NCI-H2196 (cell line): ENCODE measurements around the gene RAP1A.
A peak's percentile ranks its signal among the peaks of the same experiment; 100 is the strongest.

ENCODE experiments used
- DNase-seq: peaks from one replicate; lab custom pipeline; 2025; ENCODE audit not compliant: unreplicated experiment; lab: John Stamatoyannopoulos, UW

RAP1A gene

DNA sequence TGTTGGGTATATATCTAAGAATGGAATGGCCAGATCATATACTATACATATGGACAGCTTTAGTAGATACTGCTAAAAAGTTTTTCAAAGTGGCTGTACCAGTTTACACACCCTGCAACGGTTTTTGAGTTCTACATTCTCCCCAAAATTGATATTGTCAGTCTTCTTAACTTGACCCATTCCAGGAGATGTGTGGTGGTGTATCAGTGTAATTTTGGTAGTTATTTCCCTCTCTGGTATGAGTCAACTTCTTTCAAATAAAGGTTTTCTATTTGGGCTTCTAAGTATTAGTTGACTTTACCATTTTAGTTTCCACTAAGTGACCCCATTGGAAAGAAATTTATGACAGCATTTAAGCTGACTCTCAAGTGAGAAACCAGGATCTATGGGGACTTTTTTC is 90.4 kb downstream of the RAP1A start:
- DNase-seq, result no peak

DNA sequence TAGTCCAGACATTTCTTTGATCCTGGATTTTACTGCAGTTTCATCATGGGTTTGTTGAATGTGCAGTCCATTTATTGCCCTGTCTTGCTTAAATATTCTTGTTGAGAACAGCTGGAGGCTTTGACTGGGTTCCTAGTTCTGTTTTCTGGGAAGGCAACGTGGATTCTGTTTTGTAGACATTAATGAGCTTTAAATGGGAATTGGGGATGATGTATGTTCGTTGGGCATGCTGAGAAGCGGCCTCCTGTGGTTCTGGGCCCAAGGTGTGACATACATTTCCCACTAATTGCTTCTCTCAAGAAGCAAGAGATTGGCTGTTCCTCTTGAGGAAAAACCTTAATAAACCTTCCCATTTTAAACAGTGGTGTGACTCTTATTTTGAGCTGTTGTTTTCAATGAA is 96.7 kb downstream of the RAP1A start:
- DNase-seq, result no peak

DNA sequence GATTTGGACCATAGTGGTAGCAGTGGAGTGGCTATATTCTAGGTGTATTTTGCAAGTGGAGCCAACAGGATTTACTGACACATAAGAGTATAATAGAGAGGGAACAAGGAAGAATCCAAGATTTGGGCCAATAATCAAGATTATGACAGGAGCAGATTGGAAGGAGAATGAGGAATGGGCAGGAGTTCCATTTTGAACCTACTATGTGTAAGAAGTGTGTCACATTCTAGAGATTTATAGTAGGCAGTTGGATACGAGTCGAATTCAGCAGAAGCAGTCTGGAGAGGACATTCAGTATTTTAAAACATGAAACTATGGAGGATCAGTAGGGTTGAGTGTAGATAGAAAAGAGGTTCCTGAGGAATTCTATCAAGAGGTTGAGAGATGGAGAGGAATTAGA is 97.9 kb downstream of the RAP1A start:
- DNase-seq, result no peak

DNA sequence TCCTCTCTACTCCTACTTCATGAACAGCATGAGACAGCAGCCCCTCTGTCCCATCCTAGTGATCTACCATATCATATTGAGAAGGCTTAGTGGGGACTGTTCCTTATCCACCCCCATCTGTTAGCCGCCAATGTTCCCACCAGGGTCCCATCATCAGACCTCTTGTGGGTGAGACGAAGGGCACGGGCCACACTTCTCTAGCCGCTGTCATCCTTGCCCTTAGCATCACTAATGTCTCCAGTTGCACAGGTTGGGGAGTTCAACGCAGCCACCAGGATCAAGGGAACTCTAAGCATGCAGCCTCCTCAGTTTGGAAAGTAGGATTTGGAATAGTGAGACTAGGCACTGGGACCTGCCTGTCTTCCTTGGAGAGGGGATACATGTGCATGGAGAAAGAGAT is 99.5 kb downstream of the RAP1A start:
- DNase-seq, result no peak

DNA sequence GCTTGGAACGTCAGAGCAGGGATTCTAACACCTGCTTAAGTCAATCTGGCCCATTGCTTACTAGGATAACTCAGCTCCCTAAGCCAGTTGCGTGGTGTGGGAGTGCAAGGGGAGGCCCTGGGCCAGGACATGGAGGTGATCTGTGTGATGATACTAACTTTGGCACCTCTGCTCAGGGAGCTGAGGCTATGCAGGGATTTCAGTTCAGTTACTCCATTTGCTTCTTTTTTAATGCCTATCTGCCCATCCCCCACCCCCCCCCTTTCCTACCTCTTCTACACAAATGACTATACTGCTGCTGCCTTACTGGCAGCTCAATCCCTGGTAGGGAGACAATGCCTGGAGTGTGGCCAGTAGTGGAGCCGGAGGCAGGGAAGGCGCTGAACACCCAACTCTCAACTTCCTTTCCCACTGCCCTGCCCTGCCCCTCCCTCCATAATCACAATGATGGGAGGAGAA is 100.1 kb downstream of the RAP1A start:
- DNase-seq, result no peak

DNA sequence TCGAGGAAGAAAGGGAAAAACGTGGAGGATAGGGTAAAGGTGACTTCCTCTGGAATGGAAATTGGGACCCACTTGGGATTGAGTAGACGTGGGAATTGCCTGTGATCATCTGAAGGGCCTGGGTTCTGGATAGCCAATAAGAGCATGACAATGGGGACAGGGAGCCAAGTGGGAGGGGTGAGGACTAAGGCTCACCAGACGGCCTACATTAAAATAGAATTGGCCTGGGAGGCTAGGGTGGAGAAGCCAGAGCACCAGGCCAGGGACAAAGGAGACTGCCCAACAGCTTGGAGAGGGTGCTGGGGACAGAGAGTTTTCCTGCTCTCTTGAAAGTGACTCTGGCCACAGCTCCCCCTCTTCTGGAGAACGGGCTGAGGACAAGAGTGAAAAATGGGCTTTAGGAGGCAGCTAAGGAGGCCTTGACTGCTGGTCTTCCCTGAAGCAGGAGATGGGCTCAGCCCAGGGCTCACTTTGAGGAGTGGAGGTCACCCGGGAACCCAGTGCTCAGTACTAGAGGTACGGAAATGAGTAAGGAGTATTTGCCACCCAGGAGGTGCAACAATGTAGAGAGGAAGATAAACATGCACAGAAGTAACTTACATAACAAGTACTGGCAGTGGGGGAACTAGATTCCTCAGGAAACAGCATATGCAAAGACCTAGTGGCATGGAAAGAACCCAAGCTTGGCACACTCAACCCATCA is 100.8 kb downstream of the RAP1A start:
- no peak for DNase-seq

DNA sequence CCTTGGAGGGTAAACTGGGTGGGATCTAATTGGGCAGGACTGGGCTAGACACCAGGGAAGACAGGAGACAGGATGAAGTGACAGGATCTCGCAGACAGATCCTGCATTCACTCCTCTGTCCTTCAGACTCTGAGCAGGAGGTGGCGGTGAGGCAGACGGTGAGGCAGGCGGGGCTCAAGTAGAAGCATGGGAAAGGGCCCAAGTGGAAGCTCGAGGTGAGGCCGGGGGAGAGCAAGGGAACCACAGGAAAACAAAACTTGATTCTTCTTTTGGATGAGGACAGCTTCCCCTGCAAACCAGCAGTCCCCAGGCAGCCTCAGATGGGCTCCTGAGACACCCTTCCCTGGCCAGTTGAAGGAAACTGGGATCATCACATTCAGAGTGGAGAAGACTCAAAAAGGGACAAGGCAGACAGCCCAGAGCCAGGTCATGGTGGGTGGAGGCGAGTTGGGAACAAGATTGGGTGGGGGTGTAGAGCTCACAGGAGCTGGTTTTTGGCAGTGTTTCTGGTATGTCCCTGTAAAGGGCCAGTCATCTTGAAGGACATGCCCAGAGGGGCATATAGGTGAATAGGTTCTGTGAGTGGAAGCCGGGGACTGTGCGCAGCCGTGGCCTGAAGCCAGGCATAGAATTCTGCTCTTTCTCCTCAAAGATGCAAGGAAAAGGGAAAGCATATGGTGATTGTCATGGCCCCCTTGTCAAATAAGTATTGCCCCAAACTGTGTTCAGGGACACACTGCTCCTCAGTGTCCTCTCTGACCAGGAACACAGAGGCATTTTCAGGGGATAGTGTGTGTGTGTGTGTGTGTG is 101.6 kb downstream of the RAP1A start:
- DNase-seq, result no peak

DNA sequence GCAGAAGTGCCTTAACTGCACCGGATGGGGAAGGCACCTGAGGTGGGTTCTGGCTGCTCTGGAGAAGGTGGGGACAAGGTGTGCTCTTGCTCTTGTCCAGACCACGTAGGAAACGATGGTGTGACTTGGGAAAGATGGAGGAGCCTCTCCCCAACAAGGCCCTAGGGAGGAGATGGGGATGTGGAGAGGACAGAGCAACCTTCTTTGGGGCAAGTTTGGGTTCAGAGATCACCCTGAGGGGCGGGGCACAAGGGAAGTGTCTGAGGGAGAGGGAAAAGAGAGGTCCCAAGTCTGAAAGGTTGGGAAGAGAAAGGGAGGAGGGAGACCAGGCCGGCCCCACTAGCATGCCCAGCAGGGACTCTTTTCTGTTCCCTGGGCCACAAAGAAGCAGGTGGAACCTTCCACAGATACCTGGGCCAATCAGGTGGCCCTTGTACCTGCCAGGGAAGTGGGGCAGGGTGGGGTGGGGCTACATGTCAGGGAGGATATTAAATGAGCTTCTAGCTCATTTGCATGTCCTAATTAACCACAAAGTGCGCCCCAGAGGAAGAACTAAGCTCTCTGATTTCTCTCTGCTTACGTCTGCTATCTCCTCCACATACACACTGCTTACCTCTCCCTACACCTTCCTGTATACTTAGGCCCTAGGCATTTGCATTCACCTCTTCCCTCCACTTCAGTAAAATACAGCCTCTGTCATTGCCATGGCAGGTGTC is 103.7 kb downstream of the RAP1A start:
- DNase-seq, result no peak

DNA sequence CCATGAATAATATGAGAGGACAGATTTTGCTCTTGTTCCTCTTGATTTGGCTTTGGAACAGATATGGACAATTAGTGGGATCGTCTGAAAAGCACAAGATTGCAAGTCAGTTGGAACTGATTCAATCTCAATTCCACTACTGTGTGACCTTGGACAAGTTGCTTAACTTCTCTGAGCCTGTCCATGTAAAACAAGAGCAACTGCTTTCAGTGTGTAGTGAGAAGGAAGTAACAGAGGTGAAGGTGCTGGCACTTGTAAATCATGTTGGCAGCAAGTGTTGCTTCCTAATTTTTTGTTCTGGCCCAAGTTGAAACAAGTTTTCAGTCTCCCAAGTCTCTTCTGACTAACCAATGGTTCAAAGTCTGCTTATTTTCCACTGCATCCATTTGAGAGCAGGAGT is 104.3 kb downstream of the RAP1A start:
- DNase-seq, result no peak

DNA sequence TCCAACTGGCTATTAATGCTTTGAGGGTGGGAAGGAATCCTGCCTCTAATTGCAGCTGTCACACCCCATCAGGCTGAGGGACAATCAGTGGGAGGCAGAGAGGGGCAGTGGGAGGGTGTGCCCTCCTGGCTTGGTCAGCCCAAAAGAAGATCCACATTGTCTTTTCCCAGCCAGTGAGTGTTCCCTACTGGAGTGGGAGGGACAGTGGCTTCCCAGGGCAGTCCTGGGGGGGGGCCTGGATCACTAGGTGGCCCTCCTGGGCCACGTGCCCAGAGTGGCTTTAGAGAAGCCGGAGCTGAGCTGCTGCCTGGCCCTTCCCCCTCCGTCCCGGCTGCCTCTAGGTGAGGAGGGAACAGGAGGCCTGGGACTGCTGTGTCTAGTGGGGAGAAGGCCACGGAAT is 105.6 kb downstream of the RAP1A start:
- peak; percentile 14 for DNase-seq

DNA sequence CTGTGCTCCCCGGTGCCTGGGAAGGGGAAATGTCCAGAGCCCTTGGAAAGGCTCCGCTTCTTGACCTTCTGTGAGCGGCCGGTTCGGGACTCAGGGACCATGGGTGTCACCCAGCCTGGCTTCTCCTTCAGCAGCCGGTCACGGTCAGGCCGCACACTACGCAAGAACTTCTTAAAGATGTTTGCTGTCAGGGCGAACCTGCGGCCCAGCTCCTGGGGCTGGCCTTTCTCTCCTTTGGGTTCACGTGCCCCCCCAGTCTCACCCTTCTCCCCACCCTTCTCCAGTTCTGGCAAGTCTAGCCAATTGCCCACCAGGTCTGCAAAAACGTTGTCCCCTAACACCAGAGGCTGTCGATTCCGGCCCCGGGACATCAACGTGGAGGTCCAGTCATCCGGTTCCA is 107.5 kb downstream of the RAP1A start:
- no peak for DNase-seq

DNA sequence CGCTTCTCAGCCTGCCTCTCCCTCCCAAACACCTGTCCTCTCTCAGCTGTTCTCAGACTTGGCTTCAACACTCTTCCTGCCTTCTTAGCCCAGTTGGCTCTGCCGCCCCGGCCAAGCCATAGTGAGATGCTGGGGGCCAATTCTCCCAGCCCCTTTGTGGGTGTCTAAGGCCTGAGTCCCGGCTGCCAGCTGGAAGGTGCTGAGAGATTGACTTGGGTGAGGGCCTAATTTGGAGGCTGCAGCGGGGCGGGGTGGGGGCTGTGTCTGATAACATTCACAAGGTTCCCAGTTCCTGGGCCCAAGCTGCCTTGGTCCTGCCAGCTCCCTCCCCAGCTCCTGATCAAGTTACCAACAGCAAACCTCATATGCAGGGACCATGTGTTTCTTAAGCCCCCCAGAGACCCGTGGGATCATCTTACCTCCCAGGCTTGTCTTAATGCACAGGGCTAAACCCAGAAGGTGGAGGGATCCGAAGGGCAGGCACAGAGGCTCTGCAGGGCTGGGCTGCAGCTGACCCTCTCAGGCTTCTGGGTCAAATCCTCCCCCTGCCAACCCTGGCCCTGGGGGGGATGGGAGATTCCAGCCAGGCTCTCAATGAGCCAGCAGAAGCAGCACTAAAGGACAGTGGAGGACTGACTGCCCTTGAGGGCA is 109.8 kb downstream of the RAP1A start:
- peak; percentile 22 for DNase-seq

DNA sequence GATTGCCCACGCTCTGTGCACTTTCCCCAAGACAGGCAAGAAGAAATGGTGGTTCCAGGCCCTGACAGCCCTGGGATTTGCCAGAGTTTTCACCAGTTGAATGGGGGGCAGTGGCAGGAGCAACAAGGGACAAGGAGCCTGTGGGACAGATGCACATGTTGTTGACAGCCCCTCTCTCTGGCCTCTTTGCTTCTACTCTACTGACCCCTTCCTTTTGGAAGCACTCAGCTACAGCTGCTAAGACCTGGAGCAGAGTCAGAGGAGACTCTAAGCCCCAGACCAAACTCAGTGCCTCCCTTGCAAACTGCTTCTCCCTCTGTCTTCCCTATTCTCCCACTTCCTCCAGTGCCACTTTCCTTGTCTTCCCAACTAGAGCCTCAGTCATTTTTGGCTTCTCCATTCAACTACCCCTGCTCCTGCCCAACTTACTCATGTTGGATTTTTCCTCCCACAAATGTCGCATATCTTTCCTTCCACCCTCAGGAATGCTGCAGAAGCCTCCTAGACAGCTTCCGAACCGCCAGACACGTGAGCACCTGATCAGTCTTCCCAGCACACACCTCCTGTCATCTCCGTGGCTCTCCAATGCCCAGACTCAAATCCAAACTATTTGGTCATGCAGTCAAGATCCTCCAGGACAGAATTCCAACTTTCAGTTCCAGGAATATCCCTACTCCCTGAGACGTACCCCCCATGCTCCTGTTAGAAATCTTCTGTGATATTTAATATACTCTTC is 110.5 kb downstream of the RAP1A start:
- DNase-seq, result no peak

DNA sequence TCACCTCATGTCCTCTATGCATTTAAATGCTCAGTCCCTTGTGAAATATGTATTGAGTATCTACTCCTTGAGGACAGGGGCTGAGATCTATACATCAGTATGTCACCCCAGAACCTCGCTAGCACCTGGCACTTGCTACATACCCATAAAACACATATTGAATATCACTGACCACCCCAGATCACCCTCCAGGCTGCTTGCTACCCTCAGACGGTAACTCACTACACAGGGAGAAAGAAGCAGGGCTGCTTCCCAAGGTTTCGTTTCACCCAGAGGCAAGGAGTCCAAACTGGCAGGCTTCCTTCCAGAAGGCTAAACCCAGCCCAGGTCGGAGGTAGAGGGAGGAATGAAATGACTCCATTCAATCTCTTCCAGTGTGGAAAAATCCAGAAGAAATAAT is 111.1 kb downstream of the RAP1A start:
- DNase-seq, result no peak

DNA sequence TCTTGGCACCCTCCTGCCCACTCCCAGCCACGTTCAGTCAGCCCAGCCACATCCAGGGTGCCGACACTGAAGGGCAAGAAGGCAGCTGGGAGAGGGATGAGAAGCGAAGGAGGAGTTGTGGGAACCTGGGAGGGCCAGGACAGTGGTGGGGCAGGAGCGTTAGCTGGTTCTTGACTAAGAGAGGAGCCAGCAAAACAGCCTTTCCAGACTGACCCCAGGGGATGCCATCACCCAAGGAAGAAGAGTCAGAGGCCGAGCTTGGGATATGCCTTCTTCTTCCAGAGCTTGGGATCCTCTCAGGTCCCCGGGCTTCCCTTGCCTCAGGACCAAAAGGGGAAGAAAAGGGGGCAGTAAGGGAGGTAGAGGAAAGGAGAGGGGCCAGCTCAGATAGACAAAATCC is 112.4 kb downstream of the RAP1A start:
- no peak for DNase-seq

DNA sequence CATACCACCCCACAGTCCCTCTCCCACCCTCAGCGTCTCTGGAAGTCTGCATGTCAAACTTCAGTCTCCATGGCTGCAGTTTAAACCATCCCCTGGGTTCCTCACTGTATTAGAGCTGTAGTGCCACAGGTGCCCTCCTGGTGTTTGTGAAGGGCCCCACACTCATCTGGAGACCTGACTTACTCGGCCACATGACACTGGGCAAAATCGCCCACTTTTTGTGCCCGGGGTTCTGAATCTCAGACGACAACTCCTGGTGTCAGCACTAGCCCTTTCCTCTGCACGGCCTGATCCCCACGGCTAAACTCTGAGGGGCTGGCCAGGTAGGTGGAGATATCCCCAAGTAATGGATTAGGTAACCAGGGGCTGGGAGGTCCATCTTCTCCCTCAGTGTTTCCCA is 113.1 kb downstream of the RAP1A start:
- DNase-seq, result no peak

DNA sequence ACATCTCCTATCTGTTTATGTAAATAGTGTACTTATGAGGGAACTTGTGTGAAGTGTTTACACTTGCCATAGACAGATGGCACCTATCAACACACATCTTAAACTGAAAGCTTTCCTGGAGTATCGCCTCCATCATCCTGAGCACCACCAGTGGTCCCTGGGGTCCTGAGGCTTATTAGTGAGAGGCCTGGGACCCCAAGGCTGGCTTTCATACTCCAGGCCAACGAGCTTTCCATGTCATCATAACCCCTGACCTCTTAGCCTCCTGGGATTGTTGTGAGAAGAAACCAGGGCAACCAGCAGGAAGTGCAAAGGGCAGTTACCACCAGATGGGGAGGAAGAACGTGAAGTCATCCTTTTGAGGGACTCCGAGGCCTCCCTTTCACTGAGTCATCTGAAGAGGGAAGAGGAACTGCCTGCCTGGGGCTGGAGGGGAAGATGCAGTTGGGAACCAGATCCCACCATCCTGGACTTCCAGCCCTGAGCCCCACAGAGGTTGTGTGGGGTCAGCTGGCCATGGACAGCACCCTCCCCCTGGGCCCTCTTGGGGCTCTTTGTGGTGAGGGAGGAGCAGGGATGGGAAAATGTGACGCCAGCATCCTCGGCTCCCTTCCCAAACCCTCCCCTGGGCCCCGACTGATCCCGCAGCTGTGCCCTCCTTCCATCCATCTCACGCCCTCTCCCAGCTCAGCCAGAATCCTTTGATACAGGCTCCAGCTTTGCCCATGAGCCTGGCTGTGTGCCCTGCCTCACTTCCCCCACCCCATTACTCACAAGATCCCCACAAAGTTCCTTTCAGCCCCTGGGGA is 113.8 kb downstream of the RAP1A start:
- DNase-seq, result no peak

DNA sequence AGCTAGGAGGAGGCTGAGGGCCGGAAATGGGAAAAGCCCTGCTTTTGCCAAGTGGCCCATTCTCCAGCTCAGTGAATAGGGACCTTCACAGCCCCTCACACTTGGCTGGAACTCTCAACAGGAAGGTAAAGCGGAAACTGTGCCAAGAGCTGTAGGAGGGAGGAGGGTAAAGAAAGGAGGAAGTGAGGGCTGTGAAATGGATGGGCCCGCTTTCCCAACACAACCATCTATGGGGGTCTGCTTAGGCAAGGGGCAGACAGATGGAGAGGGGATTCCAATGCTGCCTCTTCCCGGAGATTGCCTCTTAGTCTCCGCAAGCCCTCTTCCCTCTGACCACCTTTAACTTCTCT is 114.4 kb downstream of the RAP1A start:
- DNase-seq, result no peak

DNA sequence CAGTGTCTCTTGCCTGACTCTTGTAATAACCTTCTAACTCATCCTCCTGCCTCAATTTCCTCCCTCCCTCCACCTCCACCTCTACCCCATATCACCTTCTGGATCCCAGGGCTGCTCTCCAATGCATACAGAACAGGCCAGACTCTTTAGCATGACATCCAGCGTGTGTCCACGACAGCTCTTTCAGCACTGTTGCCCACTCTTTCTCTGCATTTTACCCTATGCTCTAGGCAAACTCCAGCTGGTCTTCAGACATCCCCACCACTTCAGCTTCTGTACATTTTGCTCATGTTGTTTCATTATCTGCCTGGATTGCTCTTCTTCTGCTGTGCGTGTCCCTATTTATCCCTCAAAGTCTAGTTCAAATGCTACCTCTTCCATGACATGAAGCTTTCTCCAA is 114.8 kb downstream of the RAP1A start:
- no peak for DNase-seq

DNA sequence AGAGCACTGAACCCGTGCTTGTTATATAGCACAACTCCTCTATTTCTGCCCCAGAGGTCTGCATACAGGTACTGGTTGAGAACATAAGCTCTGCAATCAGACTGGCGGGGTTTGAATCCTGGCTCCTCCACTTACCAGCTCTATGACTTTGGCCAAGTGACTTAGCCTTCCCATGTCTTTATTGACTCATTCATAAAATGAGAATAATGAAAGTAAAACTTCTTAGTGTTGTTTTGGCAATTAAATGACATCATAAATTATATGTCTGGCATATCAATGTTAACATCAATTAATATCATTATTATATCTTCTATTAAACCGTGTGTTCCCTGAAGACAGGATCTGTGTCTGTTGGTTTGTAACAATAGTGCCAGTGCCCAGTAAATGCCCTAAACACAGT is 115.3 kb downstream of the RAP1A start:
- DNase-seq, result no peak
